Measurements from ENCODE around the gene BCL10. TPM values are rescaled to one million over a fixed set of nuclear protein-coding genes. Genes with fewer than 3 reads are reported as not detected.
A peak's percentile ranks its signal among the peaks of the same experiment; 100 is the strongest.
"Not testable (repeated sequence)": the region's sequence is repeated elsewhere in the genome, so short reads cannot be mapped to it uniquely, and the experiment has no call there.

The BCL10 gene
- total RNA-seq, 1 experiment from 2014 or later, result 26.1 TPM

GRCh38 chr1:85258536-85259117, 17.8 kb downstream of the BCL10 start:
- Histone ChIP-seq H3T11ph (ENCODE audit: low read length) (no peak overlapping the region), H2AFZ (ENCODE audit: low read length) (no peak overlapping the region), H4K8ac (replicated peaks; ENCODE audit: insufficient read length, low read depth, low read length) (no peak overlapping the region), H2BK15ac (ENCODE audit: low read depth, low read length) (no peak overlapping the region), H4K5ac (ENCODE audit: insufficient read length, low read depth, low read length) (no peak overlapping the region), H3K23me2 (ENCODE audit: insufficient read length, low read depth, low read length, poor library complexity, severe bottlenecking) (peaks cover 2% of the 10 kb centered on the region), H3K14ac (ENCODE audit: insufficient read depth, low read length) (no peak overlapping the region), H3K79me1 (ENCODE audit: insufficient read depth, low read depth, low read length, poor library complexity, severe bottlenecking) (no peaks in the 10 kb centered on the region), H3K27me3 (ENCODE audit: insufficient read depth, low read length) (no peaks in the 10 kb centered on the region), H3K4ac (ENCODE audit: low read depth, low read length) (no peak overlapping the region), H3K9ac (ENCODE audit: extremely low read depth, insufficient read length, low read length) (peak overlapping the region; percentile 25), H3K56ac (ENCODE audit: insufficient read length, low read depth, low read length) (no peak overlapping the region), H2BK12ac (ENCODE audit: insufficient read length, low read depth, low read length) (no peak overlapping the region), H3K23ac (ENCODE audit: insufficient read length, low read depth, low read length) (no peak overlapping the region), H3K79me2 (ENCODE audit: insufficient read depth, low read length) (peaks cover 4% of the 10 kb centered on the region; the same call in 1 of the 2 replicates), H2BK20ac (ENCODE audit: low read depth, low read length, poor library complexity, severe bottlenecking) (no peak overlapping the region), H4K91ac (ENCODE audit: insufficient read length, low read depth, low read length) (no peak overlapping the region), H3K4me1 (ENCODE audit: insufficient read depth, low read length) (no peaks in the 10 kb centered on the region), H2BK5ac (ENCODE audit: insufficient read length, low read length) (no peak overlapping the region), H3K18ac (ENCODE audit: insufficient read length, low read depth, low read length) (no peak overlapping the region), H2BK120ac (ENCODE audit: low read depth, low read length, poor library complexity, severe bottlenecking) (no peak overlapping the region), H3K9me3 (ENCODE audit: control insufficient read depth, low read depth, low read length) (peaks cover 19% of the 10 kb centered on the region), H3K4me2 (ENCODE audit: insufficient read depth, insufficient read length, low read length) (peak overlapping the region; percentile 96), H2AK5ac (ENCODE audit: insufficient read length, low read length) (no peak overlapping the region), H4K20me1 (ENCODE audit: control insufficient read depth, insufficient read depth, insufficient read length) (no peaks in the 10 kb centered on the region), H3K27ac (ENCODE audit: insufficient read length, low read depth, low read length) (no peak overlapping the region)
- WGBS (ENCODE audit: extremely low coverage, insufficient read length, low lambda C conversion rate), result no CpG with 5 or more reads among the region's 19 CpGs
- TF ChIP-seq CTCF (conservative IDR thresholded peaks at IDR 0.05), result peak; percentile 23; the same call in 1 of the 3 replicates
- DNase-seq, result no peak
- peaks cover 42 to 73% (median 71%) of the 10 kb centered on the region in 3 experiments for H3K36me3 Mint-ChIP-seq (ENCODE audit: insufficient read depth in 1 of 3, low read depth in 3 of 3)
- H3K9me3 Mint-ChIP-seq, result peaks cover 22 to 24% of the 10 kb centered on the region in 2 experiments
- peak overlapping the region in 2 of 3 experiments; percentile 72 to 99; a peak in 4 of 7 replicates for H3K27ac Mint-ChIP-seq
- peak overlapping the region; percentile 97 for H3K4me3 Mint-ChIP-seq
- H3K27me3 Mint-ChIP-seq (ENCODE audit: low read depth), result no peaks in the 10 kb centered on the region; the same call in none of the 2 replicates
- H3K4me1 Mint-ChIP-seq, result peaks cover 17 to 22% of the 10 kb centered on the region in 2 experiments

GRCh38 chr1:85249042-85249441, 27.4 kb downstream of the BCL10 start:
- DNase-seq; H2BK5ac ChIP-seq (ENCODE audit: insufficient read length, low read length); H3K27ac ChIP-seq (ENCODE audit: insufficient read length, low read depth, low read length); H3K4me2 ChIP-seq (ENCODE audit: insufficient read depth, insufficient read length, low read length); H3K9ac ChIP-seq (ENCODE audit: extremely low read depth, insufficient read length, low read length); H3K27me3 Mint-ChIP-seq (ENCODE audit: low read depth); H4K8ac ChIP-seq (replicated peaks; ENCODE audit: insufficient read length, low read depth, low read length); H2BK20ac ChIP-seq (ENCODE audit: low read depth, low read length, poor library complexity, severe bottlenecking); H3K14ac ChIP-seq (ENCODE audit: insufficient read depth, low read length); H3K4me1 Mint-ChIP-seq; H3K79me1 ChIP-seq (ENCODE audit: insufficient read depth, low read depth, low read length, poor library complexity, severe bottlenecking); H3T11ph ChIP-seq (ENCODE audit: low read length); H3K4ac ChIP-seq (ENCODE audit: low read depth, low read length); H3K9me3 ChIP-seq (ENCODE audit: control insufficient read depth, low read depth, low read length); H3K4me3 Mint-ChIP-seq; H3K56ac ChIP-seq (ENCODE audit: insufficient read length, low read depth, low read length); H2AK5ac ChIP-seq (ENCODE audit: insufficient read length, low read length); H4K5ac ChIP-seq (ENCODE audit: insufficient read length, low read depth, low read length); H2BK120ac ChIP-seq (ENCODE audit: low read depth, low read length, poor library complexity, severe bottlenecking); H2BK12ac ChIP-seq (ENCODE audit: insufficient read length, low read depth, low read length); H3K27me3 ChIP-seq (ENCODE audit: insufficient read depth, low read length); H3K18ac ChIP-seq (ENCODE audit: insufficient read length, low read depth, low read length); H2BK15ac ChIP-seq (ENCODE audit: low read depth, low read length); H3K79me2 ChIP-seq (ENCODE audit: insufficient read depth, low read length); H3K23ac ChIP-seq (ENCODE audit: insufficient read length, low read depth, low read length); H3K4me1 ChIP-seq (ENCODE audit: insufficient read depth, low read length); H3K27ac Mint-ChIP-seq; H4K91ac ChIP-seq (ENCODE audit: insufficient read length, low read depth, low read length); H4K20me1 ChIP-seq (ENCODE audit: control insufficient read depth, insufficient read depth, insufficient read length); H2AFZ ChIP-seq (ENCODE audit: low read length); H3K23me2 ChIP-seq (ENCODE audit: insufficient read length, low read depth, low read length, poor library complexity, severe bottlenecking): not testable (repeated sequence)
- H3K36me3 Mint-ChIP-seq (ENCODE audit: insufficient read depth in 1 of 3, low read depth in 3 of 3), result peaks cover 42 to 50% (median 49%) of the 10 kb centered on the region in 3 experiments
- H3K9me3 Mint-ChIP-seq, result peaks cover 17 to 21% of the 10 kb centered on the region in 2 experiments
- no CpG with 5 or more reads among the region's 3 CpGs for WGBS (ENCODE audit: extremely low coverage, insufficient read length, low lambda C conversion rate)

Measured in H9 (cell line).